Measurements from ENCODE around the gene MCAM. TPM values are rescaled to one million over a fixed set of nuclear protein-coding genes. Genes with fewer than 3 reads are reported as not detected.

The MCAM gene
- total and polyA plus RNA-seq, 10 of the 15 experiments (the other 5 are each of a cell fraction or from before 2014, with no cell fraction given), result 3.1 to 19.7 (median 9.3) TPM

DNA sequence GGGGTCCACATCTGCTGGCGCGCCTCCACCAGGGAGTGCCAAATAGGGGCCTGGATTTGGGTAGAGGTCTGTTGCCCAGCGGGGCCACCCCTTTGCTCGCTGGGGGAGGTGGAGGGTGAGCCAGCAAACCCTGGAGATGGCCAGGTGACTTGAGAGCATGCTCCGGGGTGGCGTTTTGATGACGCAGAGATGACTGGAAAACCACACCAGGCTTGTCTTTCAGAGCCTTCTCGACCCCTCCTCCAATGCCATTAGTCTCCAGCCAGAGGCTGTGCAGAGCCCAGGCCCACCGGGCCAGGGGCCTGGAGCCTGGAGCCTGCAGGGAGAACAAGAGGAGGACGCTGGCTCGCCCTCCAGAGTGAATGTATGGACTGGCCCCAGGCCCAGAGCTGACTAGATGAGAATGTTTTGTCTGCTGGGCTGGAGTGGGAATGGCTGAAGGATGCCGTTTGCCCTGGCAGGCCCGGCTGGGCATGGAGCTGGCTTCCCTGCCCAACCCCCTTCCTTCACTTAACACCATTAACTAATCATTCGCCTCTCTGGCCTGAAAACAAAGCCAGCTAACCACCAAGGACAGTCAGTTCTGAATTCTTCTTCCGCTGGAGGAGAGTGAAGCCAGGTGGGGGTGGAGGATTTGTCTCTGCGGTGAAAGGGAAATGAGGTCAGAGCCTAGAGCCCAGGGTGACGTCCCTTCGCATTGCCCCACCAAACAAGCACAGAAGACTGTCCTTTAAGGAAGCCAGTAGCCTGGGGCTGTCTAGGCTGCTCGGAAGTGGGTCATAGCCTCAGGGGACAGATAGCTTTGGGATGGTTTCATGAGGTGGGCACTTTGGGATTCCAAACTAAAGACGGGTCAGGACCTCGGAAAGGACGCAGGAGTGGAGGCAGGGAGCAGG lies 1.6 kb upstream of the MCAM start (continued):
- TF ChIP-seq POLR2AphosphoS5 (IDR thresholded peaks at IDR 0.05; ENCODE audit: low read length) (0 out of 2 replicates have a peak, but pooled peaks have one; percentile 31), ZNF24 (IDR thresholded peaks at IDR 0.05) (no peak), CREM (IDR thresholded peaks at IDR 0.05; ENCODE audit: low read depth) (peak; percentile 92), ESRRA (IDR thresholded peaks at IDR 0.05; ENCODE audit: low read length) (no peak), SIX5 (IDR thresholded peaks at IDR 0.05; ENCODE audit: low read depth, low read length, severe bottlenecking) (no peak), SMAD5 (IDR thresholded peaks at IDR 0.05; ENCODE audit: low read depth) (no peak), FOXK2 (IDR thresholded peaks at IDR 0.05) (no peak), CEBPB (IDR thresholded peaks at IDR 0.05; ENCODE audit: borderline replicate concordance in 1 of 2, low read depth in 2 of 2, low read length in 2 of 2) (no peak), BRCA1 (IDR thresholded peaks at IDR 0.05; ENCODE audit: low read depth, low read length) (no peak), HDGF (IDR thresholded peaks at IDR 0.05) (peak; percentile 83; the same call in 1 of the 2 replicates), BMI1 (IDR thresholded peaks at IDR 0.05; ENCODE audit: borderline replicate concordance) (no peak), MAX (IDR thresholded peaks at IDR 0.05; ENCODE audit: low read depth, low read length) (no peak), E2F8 (IDR thresholded peaks at IDR 0.05; ENCODE audit: low read depth, partially characterized antibody) (no peak), HCFC1 (IDR thresholded peaks at IDR 0.05; ENCODE audit: low read length) (0 out of 2 replicates have a peak, but pooled peaks have one; percentile 21), MEF2A (IDR thresholded peaks at IDR 0.05; ENCODE audit: insufficient read depth, low read depth, low read length) (no peak)
- TF ChIP-seq, protein P1, sequence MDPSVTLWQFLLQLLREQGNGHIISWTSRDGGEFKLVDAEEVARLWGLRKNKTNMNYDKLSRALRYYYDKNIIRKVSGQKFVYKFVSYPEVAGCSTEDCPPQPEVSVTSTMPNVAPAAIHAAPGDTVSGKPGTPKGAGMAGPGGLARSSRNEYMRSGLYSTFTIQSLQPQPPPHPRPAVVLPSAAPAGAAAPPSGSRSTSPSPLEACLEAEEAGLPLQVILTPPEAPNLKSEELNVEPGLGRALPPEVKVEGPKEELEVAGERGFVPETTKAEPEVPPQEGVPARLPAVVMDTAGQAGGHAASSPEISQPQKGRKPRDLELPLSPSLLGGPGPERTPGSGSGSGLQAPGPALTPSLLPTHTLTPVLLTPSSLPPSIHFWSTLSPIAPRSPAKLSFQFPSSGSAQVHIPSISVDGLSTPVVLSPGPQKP (IDR thresholded peaks at IDR 0.05; ENCODE audit: low read depth, low read length), result no peak
- TF ChIP-seq, protein P2, sequence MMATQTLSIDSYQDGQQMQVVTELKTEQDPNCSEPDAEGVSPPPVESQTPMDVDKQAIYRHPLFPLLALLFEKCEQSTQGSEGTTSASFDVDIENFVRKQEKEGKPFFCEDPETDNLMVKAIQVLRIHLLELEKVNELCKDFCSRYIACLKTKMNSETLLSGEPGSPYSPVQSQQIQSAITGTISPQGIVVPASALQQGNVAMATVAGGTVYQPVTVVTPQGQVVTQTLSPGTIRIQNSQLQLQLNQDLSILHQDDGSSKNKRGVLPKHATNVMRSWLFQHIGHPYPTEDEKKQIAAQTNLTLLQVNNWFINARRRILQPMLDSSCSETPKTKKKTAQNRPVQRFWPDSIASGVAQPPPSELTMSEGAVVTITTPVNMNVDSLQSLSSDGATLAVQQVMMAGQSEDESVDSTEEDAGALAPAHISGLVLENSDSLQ (IDR thresholded peaks at IDR 0.05), result peak; percentile 25; the same call in 1 of the 2 replicates
- TF ChIP-seq, protein P3, sequence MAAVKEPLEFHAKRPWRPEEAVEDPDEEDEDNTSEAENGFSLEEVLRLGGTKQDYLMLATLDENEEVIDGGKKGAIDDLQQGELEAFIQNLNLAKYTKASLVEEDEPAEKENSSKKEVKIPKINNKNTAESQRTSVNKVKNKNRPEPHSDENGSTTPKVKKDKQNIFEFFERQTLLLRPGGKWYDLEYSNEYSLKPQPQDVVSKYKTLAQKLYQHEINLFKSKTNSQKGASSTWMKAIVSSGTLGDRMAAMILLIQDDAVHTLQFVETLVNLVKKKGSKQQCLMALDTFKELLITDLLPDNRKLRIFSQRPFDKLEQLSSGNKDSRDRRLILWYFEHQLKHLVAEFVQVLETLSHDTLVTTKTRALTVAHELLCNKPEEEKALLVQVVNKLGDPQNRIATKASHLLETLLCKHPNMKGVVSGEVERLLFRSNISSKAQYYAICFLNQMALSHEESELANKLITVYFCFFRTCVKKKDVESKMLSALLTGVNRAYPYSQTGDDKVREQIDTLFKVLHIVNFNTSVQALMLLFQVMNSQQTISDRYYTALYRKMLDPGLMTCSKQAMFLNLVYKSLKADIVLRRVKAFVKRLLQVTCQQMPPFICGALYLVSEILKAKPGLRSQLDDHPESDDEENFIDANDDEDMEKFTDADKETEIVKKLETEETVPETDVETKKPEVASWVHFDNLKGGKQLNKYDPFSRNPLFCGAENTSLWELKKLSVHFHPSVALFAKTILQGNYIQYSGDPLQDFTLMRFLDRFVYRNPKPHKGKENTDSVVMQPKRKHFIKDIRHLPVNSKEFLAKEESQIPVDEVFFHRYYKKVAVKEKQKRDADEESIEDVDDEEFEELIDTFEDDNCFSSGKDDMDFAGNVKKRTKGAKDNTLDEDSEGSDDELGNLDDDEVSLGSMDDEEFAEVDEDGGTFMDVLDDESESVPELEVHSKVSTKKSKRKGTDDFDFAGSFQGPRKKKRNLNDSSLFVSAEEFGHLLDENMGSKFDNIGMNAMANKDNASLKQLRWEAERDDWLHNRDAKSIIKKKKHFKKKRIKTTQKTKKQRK (IDR thresholded peaks at IDR 0.05; ENCODE audit: low read depth, low read length), result no peak

Data from GM12878 (cell line).